KMS-11 (cell line): ENCODE data around the gene TMEM30B.

Experiments used
- H2AFZ ChIP-seq: fragments of 200-600 bp; sonication (generic); 2 replicates; pipeline ENCODE4 v1.6.1; 2016; ENCODE audit warnings: antibody characterized with exemption, mixed run types, low read depth
- H3K27ac ChIP-seq: fragments of 200-600 bp; sonication (generic); 2 replicates; pipeline ENCODE4 v1.6.1; 2016; ENCODE audit warnings: mild to moderate bottlenecking, mixed run types
- H3K27me3 ChIP-seq: fragments of 200-600 bp; sonication (generic); 2 replicates; pipeline ENCODE4 v1.6.1; 2017; ENCODE audit warnings: mild to moderate bottlenecking, low read depth, mixed run types, moderate library complexity; ENCODE audit not compliant: insufficient read depth
- H3K36me3 ChIP-seq: fragments of 200-600 bp; sonication (generic); 2 replicates; pipeline ENCODE4 v1.6.1; 2017; ENCODE audit warnings: mild to moderate bottlenecking, mixed run types; ENCODE audit not compliant: insufficient read depth
- H3K4me1 ChIP-seq: fragments of 200-600 bp; sonication (generic); 2 replicates; pipeline ENCODE4 v1.6.1; 2016; ENCODE audit warnings: mild to moderate bottlenecking, low read depth, mixed run types; ENCODE audit not compliant: poor library complexity, severe bottlenecking
- H3K4me2 ChIP-seq: fragments of 200-600 bp; sonication (generic); 2 replicates; pipeline ENCODE4 v1.7.0; 2016; ENCODE audit warnings: mild to moderate bottlenecking, mixed run types
- H3K4me3 ChIP-seq: fragments of 200-600 bp; sonication (generic); IDR thresholded peaks from 2 replicates; pipeline ENCODE4 v1.6.1; 2017; ENCODE audit warnings: low read depth, low read length, mixed read lengths; ENCODE audit not compliant: insufficient read depth
- H3K79me2 ChIP-seq: fragments of 200-600 bp; sonication (generic); 2 replicates; pipeline ENCODE4 v1.6.1; 2016; ENCODE audit warnings: low read depth, mixed run types; ENCODE audit not compliant: insufficient read depth
- H3K9ac ChIP-seq: fragments of 200-600 bp; sonication (generic); 2 replicates; pipeline ENCODE4 v1.6.1; 2016; ENCODE audit warnings: mild to moderate bottlenecking, mixed run types
- H4K20me1 ChIP-seq: fragments of 200-600 bp; sonication (generic); 2 replicates; pipeline ENCODE4 v1.6.1; 2016; ENCODE audit warnings: mild to moderate bottlenecking, mixed run types; ENCODE audit not compliant: insufficient read depth
- CTCF ChIP-seq: fragments of 200-600 bp; sonication (generic); conservative IDR thresholded peaks from 2 replicates; pipeline ENCODE4 v1.6.1; 2017; ENCODE audit warnings: low read depth, mild to moderate bottlenecking, antibody characterized with exemption, low read length, moderate library complexity, mixed read lengths

The TMEM30B gene

GRCh38 chr14:61254808-61255526, 26.2 kb downstream of the TMEM30B start:
- Histone ChIP-seq H3K79me2 (no peaks in the 10 kb centered on the region), H3K9ac (no peak overlapping the region), H4K20me1 (no peaks in the 10 kb centered on the region), H3K27me3 (no peaks in the 10 kb centered on the region), H3K4me3 (no peak overlapping the region), H2AFZ (no peak overlapping the region), H3K4me1 (no peaks in the 10 kb centered on the region), H3K36me3 (no peaks in the 10 kb centered on the region), H3K4me2 (no peak overlapping the region), H3K27ac (no peak overlapping the region)
- TF ChIP-seq CTCF: no peak

GRCh38 chr14:61253064-61253738, 27.9 kb downstream of the TMEM30B start:
- TF ChIP-seq CTCF: no peak; the same call in 1 of the 2 replicates
- Histone ChIP-seq H4K20me1 (no peaks in the 10 kb centered on the region), H3K79me2 (no peaks in the 10 kb centered on the region), H3K4me1 (no peaks in the 10 kb centered on the region), H3K27ac (no peak overlapping the region), H3K9ac (no peak overlapping the region), H3K27me3 (no peaks in the 10 kb centered on the region), H3K4me2 (no peak overlapping the region), H3K36me3 (no peaks in the 10 kb centered on the region), H2AFZ (no peak overlapping the region), H3K4me3 (no peak overlapping the region)

- H3K27ac ChIP-seq: no peak overlapping the region
Observed at GRCh38 chr14:61252369-61253063, 28.6 kb downstream of the TMEM30B start.

GRCh38 chr14:61250063-61250462, 31.1 kb downstream of the TMEM30B start:
- Histone ChIP-seq H3K4me1 (no peaks in the 10 kb centered on the region), H3K27ac (no peak overlapping the region), H3K4me2 (no peak overlapping the region), H2AFZ (no peak overlapping the region), H3K4me3 (no peak overlapping the region), H3K27me3 (no peaks in the 10 kb centered on the region), H4K20me1 (no peaks in the 10 kb centered on the region), H3K9ac (no peak overlapping the region), H3K79me2 (no peaks in the 10 kb centered on the region), H3K36me3 (no peaks in the 10 kb centered on the region)
- no peak for TF ChIP-seq CTCF

More at GRCh38 chr14:61252369-61253063, 28.6 kb downstream of the TMEM30B start:
- Histone ChIP-seq H3K4me1 (no peaks in the 10 kb centered on the region), H3K4me3 (no peak overlapping the region), H3K36me3 (no peaks in the 10 kb centered on the region), H3K9ac (no peak overlapping the region), H3K4me2 (no peak overlapping the region), H4K20me1 (no peaks in the 10 kb centered on the region), H3K79me2 (no peaks in the 10 kb centered on the region), H2AFZ (no peak overlapping the region), H3K27me3 (no peaks in the 10 kb centered on the region)
- peak; percentile 69 for TF ChIP-seq CTCF
